Esophagus muscularis mucosa (tissue), 3 donors: ENCODE data around the gene ZNF398.

Experiments used
- POLR2A ChIP-seq: fragments of 450-650 bp; IDR thresholded peaks from one replicate; pipeline ENCODE4 v1.6.1; 2017; ENCODE audit warnings: antibody characterized with exemption, moderate library complexity, mild to moderate bottlenecking, low read depth
- TF ChIP-seq, protein P1 (sequence below), 3 experiments: fragments of 200-600 bp in 2 of 3; fragments of 450-650 bp in 1 of 3; sonication (generic) in 2 of 3; IDR thresholded peaks; one replicate each; pipeline ENCODE4 v1.5.1; 2017 to 2019; ENCODE audit warnings: antibody characterized with exemption in 3 of 3, mild to moderate bottlenecking in 2 of 3, moderate library complexity in 1 of 3

GRCh38 chr7:149171892-149172533 is 24.8 kb downstream of the ZNF398 start:
- TF ChIP-seq, protein P1, sequence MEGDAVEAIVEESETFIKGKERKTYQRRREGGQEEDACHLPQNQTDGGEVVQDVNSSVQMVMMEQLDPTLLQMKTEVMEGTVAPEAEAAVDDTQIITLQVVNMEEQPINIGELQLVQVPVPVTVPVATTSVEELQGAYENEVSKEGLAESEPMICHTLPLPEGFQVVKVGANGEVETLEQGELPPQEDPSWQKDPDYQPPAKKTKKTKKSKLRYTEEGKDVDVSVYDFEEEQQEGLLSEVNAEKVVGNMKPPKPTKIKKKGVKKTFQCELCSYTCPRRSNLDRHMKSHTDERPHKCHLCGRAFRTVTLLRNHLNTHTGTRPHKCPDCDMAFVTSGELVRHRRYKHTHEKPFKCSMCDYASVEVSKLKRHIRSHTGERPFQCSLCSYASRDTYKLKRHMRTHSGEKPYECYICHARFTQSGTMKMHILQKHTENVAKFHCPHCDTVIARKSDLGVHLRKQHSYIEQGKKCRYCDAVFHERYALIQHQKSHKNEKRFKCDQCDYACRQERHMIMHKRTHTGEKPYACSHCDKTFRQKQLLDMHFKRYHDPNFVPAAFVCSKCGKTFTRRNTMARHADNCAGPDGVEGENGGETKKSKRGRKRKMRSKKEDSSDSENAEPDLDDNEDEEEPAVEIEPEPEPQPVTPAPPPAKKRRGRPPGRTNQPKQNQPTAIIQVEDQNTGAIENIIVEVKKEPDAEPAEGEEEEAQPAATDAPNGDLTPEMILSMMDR (IDR thresholded peaks at IDR 0.05): no peak
- no peak for TF ChIP-seq POLR2A
